Mucosa of rectum (tissue), 2 donors: ENCODE results near the gene GPR75.

Source experiments
- H3K27ac ChIP-seq, 2 donors: one replicate each; pipeline ENCODE4 v1.7.0; 2013; ENCODE audit warnings: inconsistent platforms in 2 of 2, low read depth in 2 of 2, low read length in 2 of 2
- H3K27me3 ChIP-seq, 2 donors: one replicate each; pipeline ENCODE4 v1.7.0; 2013; ENCODE audit warnings: low read length in 2 of 2; ENCODE audit not compliant: control insufficient read depth in 2 of 2, insufficient read depth in 2 of 2
- H3K36me3 ChIP-seq, 2 donors: one replicate each; pipeline ENCODE4 v1.7.0; 2013; ENCODE audit warnings: low read length in 2 of 2; ENCODE audit not compliant: control insufficient read depth in 2 of 2, insufficient read depth in 2 of 2
- H3K4me1 ChIP-seq, 2 donors: one replicate each; pipeline ENCODE4 v1.7.0; 2013; ENCODE audit warnings: low read length in 2 of 2, mild to moderate bottlenecking in 1 of 2; ENCODE audit not compliant: control insufficient read depth in 2 of 2, insufficient read depth in 2 of 2
- H3K4me3 ChIP-seq, 2 donors: one replicate each; pipeline ENCODE4 v1.7.0; 2013; ENCODE audit warnings: low read length in 2 of 2
- H3K9ac ChIP-seq, 2 donors: one replicate each; pipeline ENCODE4 v1.7.0; 2013; ENCODE audit warnings: low read length in 2 of 2, low read depth in 1 of 2, mild to moderate bottlenecking in 1 of 2
- H3K9me3 ChIP-seq, 2 donors: one replicate each; pipeline ENCODE4 v1.7.0; 2013; ENCODE audit warnings: low read length in 2 of 2; ENCODE audit not compliant: control insufficient read depth in 2 of 2
- donor health status: healthy.
- donor health status: Normal muscosa, but diverticular disease.

GPR75 gene

GRCh38 chr2:53880756-53881155 is 21.0 kb upstream of the GPR75 start:
- Histone ChIP-seq H3K9me3 (no peaks in the 10 kb centered on the region), H3K4me3 (no peak overlapping the region), H3K36me3 (peaks cover 28 to 38% of the 10 kb centered on the region in 2 donors), H3K27me3 (no peaks in the 10 kb centered on the region), H3K9ac (no peak overlapping the region), H3K4me1 (no peaks in the 10 kb centered on the region), H3K27ac (no peak overlapping the region)

GRCh38 chr2:53877556-53877955 is 17.8 kb upstream of the GPR75 start:
- Histone ChIP-seq H3K27ac (no peak overlapping the region), H3K4me3 (no peak overlapping the region), H3K36me3 (peaks cover 26 to 28% of the 10 kb centered on the region in 2 donors), H3K9ac (no peak overlapping the region), H3K9me3 (no peaks in the 10 kb centered on the region), H3K27me3 (no peaks in the 10 kb centered on the region), H3K4me1 (no peaks in the 10 kb centered on the region)

- Histone ChIP-seq H3K36me3 (peaks cover 21 to 23% of the 10 kb centered on the region in 2 donors), H3K9ac (no peak overlapping the region), H3K9me3 (no peaks in the 10 kb centered on the region), H3K4me1 (no peaks in the 10 kb centered on the region), H3K27ac (no peak overlapping the region), H3K4me3 (no peak overlapping the region), H3K27me3 (no peaks in the 10 kb centered on the region)
Observed at GRCh38 chr2:53877112-53877511, 17.3 kb upstream of the GPR75 start.

- Histone ChIP-seq H3K4me3 (no peak overlapping the region), H3K27me3 (no peaks in the 10 kb centered on the region), H3K4me1 (no peaks in the 10 kb centered on the region), H3K27ac (no peak overlapping the region), H3K36me3 (peaks cover 17 to 26% of the 10 kb centered on the region in 2 donors), H3K9ac (no peak overlapping the region), H3K9me3 (no peaks in the 10 kb centered on the region)
Observed at GRCh38 chr2:53874401-53874950, 14.7 kb upstream of the GPR75 start.

GRCh38 chr2:53867773-53868172 is 8.0 kb upstream of the GPR75 start:
- H3K4me3 ChIP-seq, result no peak overlapping the region
- H3K9me3 ChIP-seq, result no peaks in the 10 kb centered on the region
- no peak overlapping the region for H3K27ac ChIP-seq
- no peak overlapping the region for H3K9ac ChIP-seq
- no peaks in the 10 kb centered on the region for H3K4me1 ChIP-seq
- no peaks in the 10 kb centered on the region for H3K27me3 ChIP-seq
- H3K36me3 ChIP-seq, result peaks cover 18 to 43% of the 10 kb centered on the region in 2 donors

DNA sequence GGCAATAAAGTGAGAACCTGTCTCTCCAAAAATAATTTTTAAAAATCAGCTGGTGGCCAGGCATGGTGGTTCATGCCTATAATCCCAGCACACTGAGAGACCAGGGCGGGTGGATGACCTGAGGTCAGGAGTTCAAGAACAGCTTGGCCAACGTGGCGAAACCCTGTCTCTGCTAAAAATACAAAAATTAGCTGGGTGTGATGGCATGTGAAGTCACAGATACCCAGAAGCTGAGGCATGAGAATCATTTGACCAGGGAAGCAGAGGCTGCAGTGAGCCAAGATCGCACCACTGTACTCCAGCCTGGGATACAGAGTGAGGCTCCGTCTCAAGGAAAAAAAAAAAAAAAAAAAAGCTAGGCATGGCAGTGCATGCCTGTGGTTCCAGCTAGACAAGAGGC is 7.4 kb upstream of the GPR75 start:
- Histone ChIP-seq H3K27ac (no peak overlapping the region), H3K9ac (no peak overlapping the region), H3K4me3 (no peak overlapping the region), H3K36me3 (peaks cover 18 to 43% of the 10 kb centered on the region in 2 donors), H3K9me3 (no peaks in the 10 kb centered on the region), H3K27me3 (no peaks in the 10 kb centered on the region), H3K4me1 (no peaks in the 10 kb centered on the region)

GRCh38 chr2:53865962-53866361 is 6.2 kb upstream of the GPR75 start:
- Histone ChIP-seq H3K27me3 (no peaks in the 10 kb centered on the region), H3K27ac (no peak overlapping the region), H3K4me1 (no peaks in the 10 kb centered on the region), H3K36me3 (peaks cover 18 to 41% of the 10 kb centered on the region in 2 donors), H3K4me3 (no peak overlapping the region), H3K9me3 (no peaks in the 10 kb centered on the region), H3K9ac (no peak overlapping the region)

GRCh38 chr2:53865264-53865663 is 5.5 kb upstream of the GPR75 start:
- Histone ChIP-seq H3K9me3 (no peaks in the 10 kb centered on the region), H3K9ac (no peak overlapping the region), H3K4me1 (no peaks in the 10 kb centered on the region), H3K27ac (no peak overlapping the region), H3K36me3 (peaks cover 18 to 37% of the 10 kb centered on the region in 2 donors), H3K27me3 (no peaks in the 10 kb centered on the region), H3K4me3 (no peak overlapping the region)

DNA sequence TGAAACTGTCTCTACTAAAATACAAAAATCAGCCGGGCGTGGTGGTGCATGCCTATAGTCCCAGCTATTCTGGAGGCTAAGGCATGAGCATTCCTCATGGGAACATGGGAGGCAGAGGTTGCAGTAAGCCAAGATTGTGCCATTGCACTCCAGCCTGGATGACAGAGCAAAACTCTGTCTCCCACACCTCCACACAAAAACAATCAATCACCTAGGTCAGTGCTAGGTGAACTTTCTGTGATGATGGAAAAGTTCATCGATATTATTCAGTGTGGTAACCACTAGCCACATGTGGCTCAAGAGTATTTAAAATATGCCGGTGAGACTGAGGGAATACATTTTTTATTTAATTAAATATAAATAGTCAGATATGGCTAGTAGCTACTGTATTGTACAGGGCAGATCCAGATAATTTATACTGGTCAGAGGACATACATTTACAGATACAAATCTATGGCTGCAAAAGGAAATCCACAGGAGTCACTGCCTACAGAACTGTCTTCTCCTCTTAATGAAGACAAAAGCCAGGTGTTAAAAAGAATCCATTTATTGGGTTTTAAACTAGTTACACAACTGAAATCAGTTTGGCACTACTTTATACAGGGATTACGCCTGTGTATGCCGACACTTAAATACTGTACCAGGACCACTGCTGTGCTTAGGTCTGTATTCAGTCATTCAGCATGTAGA is 3.9 kb upstream of the GPR75 start:
- H3K36me3 ChIP-seq, result peaks cover 18 to 33% of the 10 kb centered on the region in 2 donors
- H3K4me3 ChIP-seq, result no peak overlapping the region
- no peaks in the 10 kb centered on the region for H3K27me3 ChIP-seq
- H3K4me1 ChIP-seq, result no peaks in the 10 kb centered on the region
- H3K9ac ChIP-seq, result no peak overlapping the region
- no peaks in the 10 kb centered on the region for H3K9me3 ChIP-seq
- no peak overlapping the region for H3K27ac ChIP-seq

DNA sequence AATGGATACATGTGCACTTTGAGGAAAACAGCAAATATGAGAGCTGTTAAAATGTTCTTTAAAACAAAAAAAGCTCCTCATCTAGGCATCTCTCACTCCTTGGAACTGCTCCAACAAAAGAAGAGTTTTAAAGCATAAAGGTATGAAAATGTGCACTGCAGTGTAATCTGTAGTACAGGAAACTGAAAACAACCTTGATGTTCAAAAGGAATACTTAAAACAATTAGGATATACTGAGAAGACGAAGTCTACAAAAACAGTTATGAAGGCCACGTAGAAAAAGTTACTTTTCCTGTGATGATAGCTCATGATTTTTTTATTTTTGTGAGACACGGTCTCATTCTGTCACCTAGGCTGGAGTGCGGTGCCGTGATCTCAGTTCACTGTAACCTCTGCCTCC is 2.1 kb upstream of the GPR75 start:
- Histone ChIP-seq H3K4me1 (no peaks in the 10 kb centered on the region), H3K9me3 (no peaks in the 10 kb centered on the region), H3K27me3 (no peaks in the 10 kb centered on the region), H3K27ac (no peak overlapping the region), H3K4me3 (no peak overlapping the region), H3K36me3 (peaks cover 18 to 24% of the 10 kb centered on the region in 2 donors), H3K9ac (no peak overlapping the region)
